ENCODE results near the gene ESR2.

GRCh38 chr14:64220056-64220455 is 74.1 kb downstream of the ESR2 start:
- no peak for TF ChIP-seq CTCF (IDR thresholded peaks at IDR 0.05; ENCODE audit: low read depth, low read length)
- TF ChIP-seq EZH2phosphoT487 (IDR thresholded peaks at IDR 0.05; ENCODE audit: low read depth): no peak

Data from OCI-LY3 (cell line).